GM18951 (cell line): ENCODE results near the gene HHAT.
"Not testable (repeated sequence)": the region's sequence is repeated elsewhere in the genome, so short reads cannot be mapped to it uniquely, and the experiment has no call there.

Experiments
- POLR2A ChIP-seq: IDR thresholded peaks from 4 replicates; pipeline ENCODE4 v1.6.1; 2011; ENCODE audit warnings: mild to moderate bottlenecking; ENCODE audit not compliant: insufficient read length, insufficient read depth; ENCODE audit errors: extremely low read depth
- in situ Hi-C: fragments of 300-500 bp; cut with MboI; formaldehyde crosslinking; loops from one replicate; pipeline ENCODE4 v1.12.0; 2022; ENCODE audit warnings: low sequenced_read_pairs, mixed read lengths, inconsistent platforms; ENCODE audit not compliant: unreplicated experiment

The HHAT gene

GRCh38 chr1:210398466-210398865 is 69.8 kb downstream of the HHAT start:
- no peak for TF ChIP-seq POLR2A
- in situ Hi-C loops: no loop called here

GRCh38 chr1:210400043-210400840 is 71.5 kb downstream of the HHAT start:
- no peak for TF ChIP-seq POLR2A
- in situ Hi-C loops: no loop called here

GRCh38 chr1:210402560-210402959 is 73.9 kb downstream of the HHAT start:
- TF ChIP-seq POLR2A: no peak
- in situ Hi-C loops: no loop called here

GRCh38 chr1:210405316-210405715 is 76.6 kb downstream of the HHAT start:
- no peak for TF ChIP-seq POLR2A
- in situ Hi-C loops: no loop called here

GRCh38 chr1:210406341-210406740 is 77.6 kb downstream of the HHAT start:
- in situ Hi-C loops: not testable (repeated sequence)

- in situ Hi-C loops: no loop called here
- TF ChIP-seq POLR2A: no peak
Measured at GRCh38 chr1:210407207-210407886, 78.6 kb downstream of the HHAT start.

GRCh38 chr1:210407887-210408252 is 79.2 kb downstream of the HHAT start:
- no peak for TF ChIP-seq POLR2A
- in situ Hi-C loops: no loop called here

GRCh38 chr1:210412240-210412639 is 83.5 kb downstream of the HHAT start:
- no peak for TF ChIP-seq POLR2A
- in situ Hi-C loops: no loop called here

- in situ Hi-C loops: no loop called here
- no peak for TF ChIP-seq POLR2A
Measured at GRCh38 chr1:210413951-210414350, 85.2 kb downstream of the HHAT start.

GRCh38 chr1:210415846-210416448 is 87.2 kb downstream of the HHAT start:
- in situ Hi-C loops: no loop called here
- TF ChIP-seq POLR2A: no peak

- in situ Hi-C loops: no loop called here
Measured at GRCh38 chr1:210416681-210417080, 88.0 kb downstream of the HHAT start.

GRCh38 chr1:210417881-210418280 is 89.2 kb downstream of the HHAT start:
- in situ Hi-C loops: no loop called here
- TF ChIP-seq POLR2A: no peak

More at GRCh38 chr1:210416681-210417080, 88.0 kb downstream of the HHAT start:
- no peak for TF ChIP-seq POLR2A

- in situ Hi-C loops: no loop called here
- TF ChIP-seq POLR2A: no peak
Measured at GRCh38 chr1:210418863-210419650, 90.4 kb downstream of the HHAT start.

GRCh38 chr1:210426696-210427095 is 98.0 kb downstream of the HHAT start:
- in situ Hi-C loops: not testable (repeated sequence)

- no peak for TF ChIP-seq POLR2A
- in situ Hi-C loops: no loop called here
Measured at GRCh38 chr1:210428696-210429095, 100.0 kb downstream of the HHAT start.
